GM12878 (cell line): ENCODE data around the gene SLC45A3. TPM values are rescaled to one million over a fixed set of nuclear protein-coding genes. Genes with fewer than 3 reads are reported as not detected.

Experiments
- ATAC-seq: fragments of 200-7000 bp; cut with Tn5 transposase; 3 replicates; pipeline ENCODE4 v1.9.1; 2020; ENCODE audit warnings: mild to moderate bottlenecking, moderate library complexity
- BruUV-seq: library from RNA; stranded (reverse); fragments of 400-500 nt; replicated peaks from 2 replicates; lab custom pipeline; 2021; lab: Mats Ljungman, UMichigan
- CTCF ChIA-PET: fragments of 300-600 bp; sonication (Branson Sonifier 250); formaldehyde crosslinking; extraction: SDS; loops from one replicate; lab custom pipeline; 2021; ENCODE audit warnings: inconsistent platforms; lab: Yijun Ruan, JAX
- POLR2A ChIA-PET: fragments of 350-600 bp; formaldehyde crosslinking; extraction: SDS; loops from one replicate; lab custom pipeline; 2021; ENCODE audit warnings: inconsistent platforms; lab: Charles Lee
- RAD21 ChIA-PET: fragments of 300-600 bp; sonication (Branson Sonifier 250); formaldehyde crosslinking; loops from one replicate; lab custom pipeline; 2023; ENCODE audit warnings: antibody characterized with exemption; ENCODE audit not compliant: unreplicated experiment; lab: Charles Lee
- SMC1A ChIA-PET: fragments of 300-600 bp; sonication (Branson Sonifier 250); formaldehyde crosslinking; loops from one replicate; lab custom pipeline; 2023; ENCODE audit not compliant: unreplicated experiment, uncharacterized antibody; lab: Charles Lee
- DNase-seq: peaks from one replicate; pipeline ENCODE4 v3.0.0-alpha.2; 2011; ENCODE audit warnings: low read depth, low spot score
- FAIRE-seq: peaks from 3 replicates; lab custom pipeline; 2011; peaks lifted over from hg19 to GRCh38; lab: Jason Lieb, UNC
- H2AFZ ChIP-seq: 2 replicates; pipeline ENCODE4 v1.6.0; 2011; ENCODE audit warnings: low read depth, low read length, control low read depth; ENCODE audit not compliant: control insufficient read depth
- H3K27ac ChIP-seq: 2 replicates; pipeline ENCODE4 v1.5.1; 2011; ENCODE audit warnings: control low read depth; ENCODE audit not compliant: control insufficient read depth, insufficient read depth
- H3K27me3 ChIP-seq, 2 experiments: replicated peaks in 1 of 2; 2 replicates each; pipeline versions ENCODE4 v1.6.0 to v1.6.1; 2011; ENCODE audit warnings: low read length in 1 of 2; ENCODE audit not compliant: control insufficient read depth in 2 of 2, insufficient read depth in 2 of 2
- H3K36me3 ChIP-seq, 2 experiments: 2 replicates each; pipeline ENCODE4 v1.5.1; 2011; ENCODE audit warnings: low read length in 1 of 2; ENCODE audit not compliant: control insufficient read depth in 2 of 2, insufficient read depth in 2 of 2
- H3K4me1 ChIP-seq: 2 replicates; pipeline ENCODE4 v1.6.1; 2011; ENCODE audit warnings: mild to moderate bottlenecking, low read length, moderate library complexity, mixed read lengths; ENCODE audit not compliant: control insufficient read depth, insufficient read depth
- H3K4me2 ChIP-seq: 2 replicates; pipeline ENCODE4 v1.6.0; 2011; ENCODE audit warnings: control low read depth; ENCODE audit not compliant: control insufficient read depth, insufficient read depth
- H3K4me3 ChIP-seq: fragments of 200-600 bp; sonication (generic); 2 replicates; pipeline ENCODE4 v1.5.1; 2016
- H3K79me2 ChIP-seq: 2 replicates; pipeline ENCODE4 v1.6.0; 2011; ENCODE audit warnings: low read length; ENCODE audit not compliant: control insufficient read depth, insufficient read depth
- H3K9ac ChIP-seq: 2 replicates; pipeline ENCODE4 v1.8.0; 2011; ENCODE audit warnings: low read length, control low read depth, mixed read lengths; ENCODE audit not compliant: control insufficient read depth, insufficient read depth
- H3K9me3 ChIP-seq: replicated peaks from 3 replicates; pipeline ENCODE4 v1.5.1; 2011; ENCODE audit warnings: mild to moderate bottlenecking, low read length; ENCODE audit not compliant: control insufficient read depth, insufficient read depth
- H4K20me1 ChIP-seq: 2 replicates; pipeline ENCODE4 v1.6.0; 2011; ENCODE audit not compliant: control insufficient read depth, insufficient read depth
- CBX5 ChIP-seq: sonication (generic); IDR thresholded peaks from 2 replicates; pipeline ENCODE4 v1.6.1; 2016; ENCODE audit warnings: low read depth, moderate library complexity, mild to moderate bottlenecking, inconsistent platforms
- HDAC6 ChIP-seq: fragments of 200-600 bp; sonication (generic); IDR thresholded peaks from one replicate; pipeline ENCODE4 v1.8.0; 2017; ENCODE audit warnings: antibody characterized with exemption; ENCODE audit not compliant: unreplicated experiment
- LARP7 ChIP-seq: fragments of 450-650 bp; IDR thresholded peaks from 2 replicates; pipeline ENCODE4 v1.6.1; 2017; ENCODE audit warnings: mild to moderate bottlenecking
- NR2C2 ChIP-seq: IDR thresholded peaks from 2 replicates; pipeline ENCODE4 v1.6.1; 2011; ENCODE audit warnings: borderline replicate concordance, low read depth; ENCODE audit not compliant: control insufficient read depth, insufficient read length
- RAD21 ChIP-seq: IDR thresholded peaks from 2 replicates; pipeline ENCODE4 v1.6.1; 2011; ENCODE audit warnings: mild to moderate bottlenecking, low read depth, low read length, moderate library complexity; ENCODE audit not compliant: insufficient read depth
- SUZ12 ChIP-seq: fragments of 200-600 bp; sonication (generic); IDR thresholded peaks from one replicate; pipeline ENCODE4 v1.6.1; 2018; ENCODE audit warnings: antibody characterized with exemption, mild to moderate bottlenecking; ENCODE audit not compliant: unreplicated experiment
- ZBED1 ChIP-seq: IDR thresholded peaks from 2 replicates; pipeline ENCODE4 v1.6.1; 2016; ENCODE audit warnings: borderline replicate concordance
- ZNF217 ChIP-seq: fragments of 450-650 bp; IDR thresholded peaks from 2 replicates; pipeline ENCODE4 v1.6.1; 2017; ENCODE audit warnings: antibody characterized with exemption, mild to moderate bottlenecking
- ZSCAN29 ChIP-seq: fragments of 450-650 bp; IDR thresholded peaks from 2 replicates; pipeline ENCODE4 v1.6.1; 2017; ENCODE audit warnings: mild to moderate bottlenecking, moderate library complexity
- ZZZ3 ChIP-seq: IDR thresholded peaks from 2 replicates; pipeline ENCODE4 v1.6.1; 2011; ENCODE audit warnings: low read depth; ENCODE audit not compliant: control insufficient read depth, insufficient read length
- WGBS: methylation state at CpG from one replicate; pipeline ENCODE4 v1.1.6; 2016; ENCODE audit warnings: low lambda C conversion rate; ENCODE audit not compliant: insufficient replicate concordance, insufficient coverage; ENCODE audit errors: missing lambda C conversion rate; 5-methylcytosine and 5-hydroxymethylcytosine counted together
- in situ Hi-C: fragments of 300-500 bp; cut with MboI; formaldehyde crosslinking; loops from 9 replicates; pipeline ENCODE4 v1.14.3; 2018; ENCODE audit warnings: mixed read lengths
- intact Hi-C: fragments of 100-400 bp; cut with micrococcal nuclease; formaldehyde crosslinking; loops from one replicate; pipeline ENCODE4 v1.14.2; 2022; ENCODE audit not compliant: unreplicated experiment
- polyA plus RNA-seq, 11 experiments: library from polyadenylated mRNA; depleted of rRNA in 4 of 11; unstranded in 6 of 11; stranded (reverse) in 5 of 11; fragments of >200 nt; fragmentation: Nextera tagmentation in 4 of 11; fragmentation: Illumina TruSeq in 1 of 11; extraction: Ambion mirVana in 4 of 11; extraction: Trizol in 1 of 11; gene quantifications; 1 replicate in 1 of 11; 2 replicates in 10 of 11; pipeline versions ENCODE4 v1.2.1 to v1.2.3, GENCODE V29; 2011 to 2016; ENCODE audit warnings: inconsistent platforms in 2 of 11, missing spikeins in 2 of 11, low read depth in 1 of 11
- total RNA-seq, 4 experiments: library from RNA; depleted of rRNA in 3 of 4; stranded (reverse); fragments of >200 nt in 3 of 4; fragmentation: Illumina TruSeq in 1 of 4; extraction: Trizol in 1 of 4; gene quantifications; 2 replicates each; pipeline versions ENCODE4 v1.2.1 to v1.2.3, GENCODE V29; 2013 to 2021
- TF ChIP-seq, protein P1 (sequence below): fragments of 150-350 bp; IDR thresholded peaks from 2 replicates; pipeline ENCODE4 v1.6.1; 2016; ENCODE audit warnings: low read depth, low read length

The SLC45A3 gene
- total and polyA plus RNA-seq, 10 of the 15 experiments (the other 5 are each of a cell fraction or from before 2014, with no cell fraction given), result 0.26 to 10.3 (median 4.1) TPM

DNA sequence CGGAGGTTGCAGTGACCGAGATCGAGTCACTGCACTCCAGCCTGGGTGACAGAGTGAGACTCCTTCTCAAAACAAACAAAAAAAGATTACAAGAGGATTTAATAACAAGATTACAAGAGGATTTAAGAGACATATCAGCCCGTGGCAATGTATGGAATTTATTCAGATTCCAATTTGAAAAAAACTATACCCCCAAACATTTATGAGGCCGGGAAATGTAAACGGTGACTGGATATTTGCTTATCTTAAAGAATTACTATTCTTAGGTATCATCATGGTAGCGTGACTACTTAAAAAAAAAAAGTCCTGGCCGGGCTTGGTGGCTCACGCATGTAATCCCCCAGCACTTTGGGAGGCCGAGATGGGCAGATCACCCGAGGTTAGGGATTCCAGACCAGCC, 27.3 kb downstream of the SLC45A3 start:
- intact Hi-C loops (no loop called here), in situ Hi-C loops (loop anchor here (5.0 kb wide), 1 partner anchor 126 kb away; no protein-coding TSS in a partner anchor)
- H3K36me3 ChIP-seq, result no peaks in the 10 kb centered on the region
- CTCF ChIA-PET, result interaction anchor here (0.6 to 31.9 kb wide), 4 partner anchors 20 to 60 kb away, joined by 3 to 1339 read pairs (median 401); partner anchors contain the start of gene ELK4
- RAD21 ChIA-PET, result interaction anchor here (0.7 to 8.2 kb wide), 2 partner anchors 59 to 61 kb away, joined by 6 to 452 read pairs; no protein-coding TSS in a partner anchor
- no peaks in the 10 kb centered on the region for H4K20me1 ChIP-seq
- H3K27ac ChIP-seq, result no peak overlapping the region
- no peaks in the 10 kb centered on the region for H3K4me1 ChIP-seq
- H3K9ac ChIP-seq, result no peak overlapping the region
- DNase-seq, result no peak
- H2AFZ ChIP-seq, result no peak overlapping the region
- no peak for ATAC-seq
- no peaks in the 10 kb centered on the region for H3K9me3 ChIP-seq
- WGBS, result 71% methylated on average over 11 of the region's 11 CpGs
- SMC1A ChIA-PET, result interaction anchor here (7.9 to 26.7 kb wide), 3 partner anchors 13 to 61 kb away, joined by 118 to 1008 read pairs (median 415); no protein-coding TSS in a partner anchor
- no peak overlapping the region for H3K4me3 ChIP-seq
- no TSS peak for BruUV-seq
- no peaks in the 10 kb centered on the region for H3K79me2 ChIP-seq
- TF ChIP-seq HDAC6 (no peak), LARP7 (no peak), ZNF217 (no peak), SUZ12 (no peak), CBX5 (no peak), NR2C2 (no peak), ZBED1 (no peak), ZZZ3 (no peak), ZSCAN29 (no peak), RAD21 (no peak)
- TF ChIP-seq, protein P1, sequence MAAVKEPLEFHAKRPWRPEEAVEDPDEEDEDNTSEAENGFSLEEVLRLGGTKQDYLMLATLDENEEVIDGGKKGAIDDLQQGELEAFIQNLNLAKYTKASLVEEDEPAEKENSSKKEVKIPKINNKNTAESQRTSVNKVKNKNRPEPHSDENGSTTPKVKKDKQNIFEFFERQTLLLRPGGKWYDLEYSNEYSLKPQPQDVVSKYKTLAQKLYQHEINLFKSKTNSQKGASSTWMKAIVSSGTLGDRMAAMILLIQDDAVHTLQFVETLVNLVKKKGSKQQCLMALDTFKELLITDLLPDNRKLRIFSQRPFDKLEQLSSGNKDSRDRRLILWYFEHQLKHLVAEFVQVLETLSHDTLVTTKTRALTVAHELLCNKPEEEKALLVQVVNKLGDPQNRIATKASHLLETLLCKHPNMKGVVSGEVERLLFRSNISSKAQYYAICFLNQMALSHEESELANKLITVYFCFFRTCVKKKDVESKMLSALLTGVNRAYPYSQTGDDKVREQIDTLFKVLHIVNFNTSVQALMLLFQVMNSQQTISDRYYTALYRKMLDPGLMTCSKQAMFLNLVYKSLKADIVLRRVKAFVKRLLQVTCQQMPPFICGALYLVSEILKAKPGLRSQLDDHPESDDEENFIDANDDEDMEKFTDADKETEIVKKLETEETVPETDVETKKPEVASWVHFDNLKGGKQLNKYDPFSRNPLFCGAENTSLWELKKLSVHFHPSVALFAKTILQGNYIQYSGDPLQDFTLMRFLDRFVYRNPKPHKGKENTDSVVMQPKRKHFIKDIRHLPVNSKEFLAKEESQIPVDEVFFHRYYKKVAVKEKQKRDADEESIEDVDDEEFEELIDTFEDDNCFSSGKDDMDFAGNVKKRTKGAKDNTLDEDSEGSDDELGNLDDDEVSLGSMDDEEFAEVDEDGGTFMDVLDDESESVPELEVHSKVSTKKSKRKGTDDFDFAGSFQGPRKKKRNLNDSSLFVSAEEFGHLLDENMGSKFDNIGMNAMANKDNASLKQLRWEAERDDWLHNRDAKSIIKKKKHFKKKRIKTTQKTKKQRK, result no peak
- TF ChIP-seq, all 136 proteins: peak for 0
- FAIRE-seq, result no peak
- Histone ChIP-seq H3K27me3 (no peaks in the 10 kb centered on the region), H3K4me2 (no peak overlapping the region)
- POLR2A ChIA-PET, result interaction anchor here (0.6 to 1.3 kb wide), 3 partner anchors 21 to 528 kb away, joined by 5 to 6 read pairs (median 5); no protein-coding TSS in a partner anchor
